ENCODE measurements around the gene CMTM5. TPM values are rescaled to one million over a fixed set of nuclear protein-coding genes. Genes with fewer than 3 reads are reported as not detected.

CMTM5 gene
- total RNA-seq, 5 donors from 2014 or later (not counting 1 experiment from before 2014, with no cell fraction given), result not detected

- H3K9me3 Mint-ChIP-seq, result no peaks in the 10 kb centered on the region
- Histone ChIP-seq H3K36me3 (ENCODE audit: control insufficient read depth in 2 of 2, extremely low read depth in 1 of 2, insufficient read depth in 1 of 2, low read length in 1 of 2) (no peaks in the 10 kb centered on the region), H3K4me1 (ENCODE audit: control insufficient read depth in 1 of 2, extremely low read depth in 1 of 2, insufficient read depth in 2 of 2, low read length in 2 of 2) (no peaks in the 10 kb centered on the region), H3K27me3 (replicated peaks in 1 of 2; ENCODE audit: control insufficient read depth in 2 of 2, extremely low read depth in 1 of 2, insufficient read depth in 2 of 2, low read length in 1 of 2) (peaks cover 4 to 17% of the 10 kb centered on the region in 2 experiments), H3K4me3 (ENCODE audit: control insufficient read depth in 1 of 2, extremely low read depth in 1 of 2, low read length in 1 of 2) (no peak overlapping the region), H3K27ac (ENCODE audit: low read length) (no peak overlapping the region), H3K9me3 (no peaks in the 10 kb centered on the region)
- ATAC-seq (replicated peaks in 1 of 4) (no peak), DNase-seq (no peak)
- H3K27ac Mint-ChIP-seq, result no peak overlapping the region
- peaks cover 8 to 18% of the 10 kb centered on the region in 2 donors for H3K27me3 Mint-ChIP-seq
- peaks cover 2 to 6% (median 5%) of the 10 kb centered on the region in 3 donors for H3K4me1 Mint-ChIP-seq
- CTCF ChIA-PET, result no interaction called here
- H3K4me3 Mint-ChIP-seq, result no peak overlapping the region
- POLR2A ChIA-PET, result no interaction called here
- WGBS (ENCODE audit: insufficient coverage), result 89% methylated on average over 9 of the region's 13 CpGs
- no peaks in the 10 kb centered on the region for H3K36me3 Mint-ChIP-seq
These were observed 30.7 kb upstream of the CMTM5 start for GRCh38 chr14:23345987-23346692.

DNA sequence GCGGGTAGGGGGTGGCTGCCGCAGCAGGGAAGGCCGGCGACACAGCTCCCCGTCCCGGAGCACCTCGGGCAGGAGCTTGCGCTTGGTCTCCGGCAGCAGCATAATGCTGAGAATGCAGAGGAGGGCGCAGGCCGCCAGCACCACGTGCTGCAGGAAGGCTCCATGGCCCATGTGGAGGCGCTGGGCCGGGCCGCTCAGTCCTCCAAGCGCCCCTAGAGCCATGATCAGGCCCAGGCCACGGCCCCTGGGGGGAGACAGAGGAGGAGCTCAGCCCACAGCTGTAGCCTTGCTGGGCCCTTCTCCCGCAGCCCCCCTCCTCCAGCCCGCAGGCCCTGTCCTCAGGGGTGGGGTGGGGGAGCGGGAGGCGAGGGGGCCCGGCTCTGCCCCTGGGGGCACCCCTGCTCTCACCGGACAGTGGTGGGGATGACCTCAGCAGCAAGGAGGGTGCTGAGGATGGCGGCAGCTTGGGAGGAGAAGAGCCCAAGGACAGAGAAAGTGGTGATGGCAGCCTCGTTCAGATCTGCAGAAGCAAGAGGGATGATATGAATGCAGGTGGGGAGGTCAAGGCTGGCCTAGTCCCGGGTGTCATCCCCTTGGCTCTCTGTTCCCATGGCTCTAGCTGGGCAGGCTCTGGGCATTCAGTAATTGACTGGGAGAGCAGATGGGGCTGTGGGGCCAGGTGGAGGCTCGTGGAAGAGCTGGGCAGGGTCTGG lies 30.0 kb upstream of the CMTM5 start:
- Histone ChIP-seq H3K27ac (ENCODE audit: low read length) (no peak overlapping the region), H3K9me3 (no peaks in the 10 kb centered on the region), H3K4me1 (ENCODE audit: control insufficient read depth in 1 of 2, extremely low read depth in 1 of 2, insufficient read depth in 2 of 2, low read length in 2 of 2) (peaks cover 0 to 4% of the 10 kb centered on the region in 2 experiments), H3K27me3 (replicated peaks in 1 of 2; ENCODE audit: control insufficient read depth in 2 of 2, extremely low read depth in 1 of 2, insufficient read depth in 2 of 2, low read length in 1 of 2) (peaks cover 4 to 22% of the 10 kb centered on the region in 2 experiments), H3K4me3 (ENCODE audit: control insufficient read depth in 1 of 2, extremely low read depth in 1 of 2, low read length in 1 of 2) (no peak overlapping the region), H3K36me3 (ENCODE audit: control insufficient read depth in 2 of 2, extremely low read depth in 1 of 2, insufficient read depth in 1 of 2, low read length in 1 of 2) (no peaks in the 10 kb centered on the region)
- no peak for DNase-seq
- POLR2A ChIA-PET, result no interaction called here
- CTCF ChIA-PET, result interaction anchor here in 1 of 2 donors (0.5 kb wide), 1 partner anchor 431 kb away, joined by 3 read pairs; no protein-coding TSS in a partner anchor
- H3K36me3 Mint-ChIP-seq, result no peaks in the 10 kb centered on the region
- no peak overlapping the region for H3K27ac Mint-ChIP-seq
- peaks cover 4 to 9% (median 8%) of the 10 kb centered on the region in 3 donors for H3K4me1 Mint-ChIP-seq
- no peaks in the 10 kb centered on the region for H3K9me3 Mint-ChIP-seq
- 87% methylated on average over 20 of the region's 27 CpGs for WGBS (ENCODE audit: insufficient coverage)
- ATAC-seq (replicated peaks in 1 of 4), result no peak
- H3K27me3 Mint-ChIP-seq, result peaks cover 9 to 22% of the 10 kb centered on the region in 2 donors
- H3K4me3 Mint-ChIP-seq, result no peak overlapping the region

- CTCF ChIA-PET, result no interaction called here
- Histone ChIP-seq H3K9me3 (no peaks in the 10 kb centered on the region), H3K27ac (ENCODE audit: low read length) (no peak overlapping the region), H3K4me3 (ENCODE audit: control insufficient read depth in 1 of 2, extremely low read depth in 1 of 2, low read length in 1 of 2) (no peak overlapping the region), H3K36me3 (ENCODE audit: control insufficient read depth in 2 of 2, extremely low read depth in 1 of 2, insufficient read depth in 1 of 2, low read length in 1 of 2) (no peaks in the 10 kb centered on the region), H3K4me1 (ENCODE audit: control insufficient read depth in 1 of 2, extremely low read depth in 1 of 2, insufficient read depth in 2 of 2, low read length in 2 of 2) (peaks cover 0 to 11% of the 10 kb centered on the region in 2 experiments), H3K27me3 (replicated peaks in 1 of 2; ENCODE audit: control insufficient read depth in 2 of 2, extremely low read depth in 1 of 2, insufficient read depth in 2 of 2, low read length in 1 of 2) (peaks cover 4 to 28% of the 10 kb centered on the region in 2 experiments)
- POLR2A ChIA-PET, result no interaction called here
- Mint-ChIP-seq H3K27ac (no peak overlapping the region), H3K9me3 (no peaks in the 10 kb centered on the region), H3K27me3 (peaks cover 9 to 18% of the 10 kb centered on the region in 2 donors), H3K36me3 (no peaks in the 10 kb centered on the region), H3K4me3 (no peak overlapping the region), H3K4me1 (peaks cover 4 to 9% (median 8%) of the 10 kb centered on the region in 3 donors)
- ATAC-seq (replicated peaks in 1 of 4) (no peak), DNase-seq (no peak)
- 96% methylated on average over 4 of the region's 19 CpGs for WGBS (ENCODE audit: insufficient coverage)
These were observed 29.2 kb upstream of the CMTM5 start for GRCh38 chr14:23347406-23348296.

DNA sequence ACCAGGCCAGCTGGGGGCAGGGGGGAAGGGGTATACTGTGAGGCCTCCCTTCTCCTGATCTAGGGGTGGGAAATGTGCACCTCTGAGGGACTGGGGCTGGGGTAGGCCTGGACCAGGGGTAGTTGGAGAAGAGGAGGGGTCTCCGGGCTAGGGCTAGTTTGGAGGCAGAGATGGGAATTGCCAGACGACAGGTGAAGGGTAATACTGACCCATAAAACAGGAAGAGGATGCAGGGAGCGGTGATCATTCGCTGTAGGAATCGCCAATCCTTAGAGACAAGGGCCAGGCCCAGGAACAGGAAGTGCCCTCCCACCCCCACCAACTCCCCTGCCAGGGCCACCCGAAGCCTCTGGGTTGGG lies 28.6 kb upstream of the CMTM5 start:
- peaks cover 9 to 22% of the 10 kb centered on the region in 2 donors for H3K27me3 Mint-ChIP-seq
- Histone ChIP-seq H3K9me3 (no peaks in the 10 kb centered on the region), H3K4me3 (ENCODE audit: control insufficient read depth in 1 of 2, extremely low read depth in 1 of 2, low read length in 1 of 2) (no peak overlapping the region), H3K4me1 (ENCODE audit: control insufficient read depth in 1 of 2, extremely low read depth in 1 of 2, insufficient read depth in 2 of 2, low read length in 2 of 2) (peaks cover 0 to 11% of the 10 kb centered on the region in 2 experiments), H3K27me3 (replicated peaks in 1 of 2; ENCODE audit: control insufficient read depth in 2 of 2, extremely low read depth in 1 of 2, insufficient read depth in 2 of 2, low read length in 1 of 2) (peaks cover 4 to 31% of the 10 kb centered on the region in 2 experiments), H3K36me3 (ENCODE audit: control insufficient read depth in 2 of 2, extremely low read depth in 1 of 2, insufficient read depth in 1 of 2, low read length in 1 of 2) (no peaks in the 10 kb centered on the region), H3K27ac (ENCODE audit: low read length) (no peak overlapping the region)
- ChIA-PET POLR2A (no interaction called here), CTCF (interaction anchor here in 1 of 2 donors (0.6 kb wide), 1 partner anchor 52 kb away, joined by 3 read pairs; no protein-coding TSS in a partner anchor)
- H3K27ac Mint-ChIP-seq, result no peak overlapping the region
- no peaks in the 10 kb centered on the region for H3K36me3 Mint-ChIP-seq
- no peaks in the 10 kb centered on the region for H3K9me3 Mint-ChIP-seq
- peaks cover 9 to 15% (median 14%) of the 10 kb centered on the region in 3 donors for H3K4me1 Mint-ChIP-seq
- no CpG with 5 or more reads among the region's 6 CpGs for WGBS (ENCODE audit: insufficient coverage)
- no peak overlapping the region for H3K4me3 Mint-ChIP-seq
- ATAC-seq (replicated peaks in 1 of 4) (no peak), DNase-seq (no peak)

GRCh38 chr14:23349156-23349845 lies 27.5 kb upstream of the CMTM5 start:
- H3K4me3 ChIP-seq (ENCODE audit: control insufficient read depth in 1 of 2, extremely low read depth in 1 of 2, low read length in 1 of 2), result no peak overlapping the region
- no peak overlapping the region for H3K27ac ChIP-seq (ENCODE audit: low read length)
- H3K27me3 ChIP-seq (replicated peaks in 1 of 2; ENCODE audit: control insufficient read depth in 2 of 2, extremely low read depth in 1 of 2, insufficient read depth in 2 of 2, low read length in 1 of 2), result peaks cover 4 to 32% of the 10 kb centered on the region in 2 experiments
- CTCF ChIA-PET, result interaction anchor here in 1 of 2 donors (0.6 kb wide), 1 partner anchor 53 kb away, joined by 3 read pairs; no protein-coding TSS in a partner anchor
- Mint-ChIP-seq H3K4me1 (peaks cover 9 to 22% (median 18%) of the 10 kb centered on the region in 3 donors), H3K9me3 (no peaks in the 10 kb centered on the region), H3K27me3 (peaks cover 17 to 33% of the 10 kb centered on the region in 2 donors), H3K4me3 (no peak overlapping the region), H3K36me3 (no peaks in the 10 kb centered on the region), H3K27ac (no peak overlapping the region)
- POLR2A ChIA-PET, result interaction anchor here in 1 of 2 donors (0.7 kb wide), 1 partner anchor 24 kb away, joined by 3 read pairs; no protein-coding TSS in a partner anchor
- no peaks in the 10 kb centered on the region for H3K9me3 ChIP-seq
- H3K4me1 ChIP-seq (ENCODE audit: control insufficient read depth in 1 of 2, extremely low read depth in 1 of 2, insufficient read depth in 2 of 2, low read length in 2 of 2), result peaks cover 0 to 11% of the 10 kb centered on the region in 2 experiments
- no peaks in the 10 kb centered on the region for H3K36me3 ChIP-seq (ENCODE audit: control insufficient read depth in 2 of 2, extremely low read depth in 1 of 2, insufficient read depth in 1 of 2, low read length in 1 of 2)
- ATAC-seq (replicated peaks in 1 of 4) (no peak), DNase-seq (no peak)
- 93% methylated on average over 4 of the region's 8 CpGs for WGBS (ENCODE audit: insufficient coverage)
